Left kidney (tissue), 2 donors: ENCODE results near the gene GAL3ST3. TPM values are rescaled to one million over a fixed set of nuclear protein-coding genes. Genes with fewer than 3 reads are reported as not detected.
A peak's percentile ranks its signal among the peaks of the same experiment; 100 is the strongest.
"Not testable (repeated sequence)": the region's sequence is repeated elsewhere in the genome, so short reads cannot be mapped to it uniquely, and the experiment has no call there.

Experiments used
- DNase-seq: peaks from one replicate; pipeline ENCODE4 v3.0.0-alpha.2; 2013
- polyA plus RNA-seq: library from polyadenylated mRNA; unstranded; fragments of 120-200 nt; gene quantifications from one replicate; pipeline ENCODE4 v1.2.1, GENCODE V29; 2013; ENCODE audit not compliant: insufficient read length

GAL3ST3 gene
- polyA plus RNA-seq, 1 donor = 3.8 TPM

- DNase-seq = peak; percentile 76
These were observed 3.8 kb downstream of the GAL3ST3 start for GRCh38 chr11:66045177-66045639.

GRCh38 chr11:66044757-66045156, 4.2 kb downstream of the GAL3ST3 start:
- no peak for DNase-seq

GRCh38 chr11:66042996-66043906, 5.7 kb downstream of the GAL3ST3 start:
- DNase-seq = no peak

- no peak for DNase-seq
These were observed 6.5 kb downstream of the GAL3ST3 start for GRCh38 chr11:66042227-66042995.

GRCh38 chr11:66039765-66040164, 9.2 kb downstream of the GAL3ST3 start:
- no peak for DNase-seq

- no peak for DNase-seq
These were observed 11.6 kb downstream of the GAL3ST3 start for GRCh38 chr11:66037327-66037726.

GRCh38 chr11:66036334-66036710, 12.6 kb downstream of the GAL3ST3 start:
- DNase-seq = no peak

- DNase-seq = no peak
These were observed 13.2 kb downstream of the GAL3ST3 start for GRCh38 chr11:66035653-66036333.

- no peak for DNase-seq
These were observed 15.8 kb downstream of the GAL3ST3 start for GRCh38 chr11:66032957-66033735.

- no peak for DNase-seq
These were observed 22.9 kb downstream of the GAL3ST3 start, which contains the start of gene CATSPER1 for GRCh38 chr11:66026017-66026529. Gene CATSPER1, minus strand, starts transcription at chr11:66026479. Its CDS starts 100 bp downstream, at chr11:66026379.

- DNase-seq = not testable (repeated sequence)
These were observed 25.8 kb downstream of the GAL3ST3 start for GRCh38 chr11:66023186-66023440.

GRCh38 chr11:66022401-66023185, 26.4 kb downstream of the GAL3ST3 start:
- peak; percentile 34 for DNase-seq

- no peak for DNase-seq
These were observed 28.2 kb downstream of the GAL3ST3 start for GRCh38 chr11:66020618-66021357.

- DNase-seq = no peak
These were observed 28.7 kb downstream of the GAL3ST3 start for GRCh38 chr11:66020212-66020611.

- DNase-seq = no peak
These were observed 31.6 kb downstream of the GAL3ST3 start for GRCh38 chr11:66017321-66017720.

GRCh38 chr11:66016793-66017177, 32.2 kb downstream of the GAL3ST3 start:
- no peak for DNase-seq

GRCh38 chr11:66015936-66016792, 32.8 kb downstream of the GAL3ST3 start:
- no peak for DNase-seq

- no peak for DNase-seq
These were observed 33.5 kb downstream of the GAL3ST3 start for GRCh38 chr11:66015454-66015881.
